HCT116 (cell line): ENCODE data around the gene OR6J1. TPM values are rescaled to one million over a fixed set of nuclear protein-coding genes. Genes with fewer than 3 reads are reported as not detected.

Source experiments
- ATAC-seq: fragments of 200-7000 bp; cut with Tn5 transposase; 2 replicates; pipeline ENCODE4 v1.9.1; 2020; ENCODE audit warnings: mild to moderate bottlenecking, moderate library complexity
- BruUV-seq: library from RNA; stranded (reverse); fragments of 400-500 nt; replicated peaks from 2 replicates; lab custom pipeline; 2021; lab: Mats Ljungman, UMichigan
- CTCF ChIA-PET: fragments of 300-600 bp; sonication (Branson Sonifier 250); formaldehyde crosslinking; loops from one replicate; lab custom pipeline; 2021; ENCODE audit warnings: antibody characterized with exemption; lab: Charles Lee
- POLR2A ChIA-PET: fragments of 300-600, 350-600 bp; sonication (Branson Sonifier 250); formaldehyde crosslinking; loops from one replicate; lab custom pipeline; 2021; ENCODE audit warnings: antibody characterized with exemption; lab: Charles Lee
- RAD21 ChIA-PET, 2 experiments: fragments of 300-600 bp; sonication (Branson Sonifier 250); formaldehyde crosslinking; loops; one replicate each; lab custom pipeline; 2023; ENCODE audit warnings: low total read pairs in 2 of 2; ENCODE audit not compliant: uncharacterized antibody in 2 of 2, unreplicated experiment in 2 of 2, low non-redundant PET in 1 of 2; lab: Charles Lee
- DNase-seq: peaks from one replicate; pipeline ENCODE4 v3.0.0-alpha.2; 2010; ENCODE audit warnings: low read depth, low spot score
- H2AFZ ChIP-seq: fragments of 200-600 bp; shearing (Covaris generic), sonication (generic); 2 replicates; pipeline ENCODE4 v1.6.1; 2017; ENCODE audit warnings: low read depth, mixed run types, mixed read lengths, antibody characterized with exemption, low read length; ENCODE audit not compliant: poor library complexity, severe bottlenecking
- H3K27ac ChIP-seq: 2 replicates; pipeline ENCODE4 v1.5.1; 2012; ENCODE audit warnings: low read depth, low read length
- H3K27me3 ChIP-seq: fragments of 200-600 bp; sonication (generic); 2 replicates; pipeline ENCODE4 v1.6.1; 2016; ENCODE audit warnings: mixed run types, low read length, mixed read lengths; ENCODE audit not compliant: insufficient read depth
- H3K36me3 ChIP-seq, 2 experiments: fragments of 200-500 bp in 1 of 2; fragments of 200-600 bp in 1 of 2; sonication (Bioruptor generic) in 1 of 2; sonication (generic) in 1 of 2; 2 replicates each; pipeline versions ENCODE4 v1.5.1 to v1.6.1; 2014 to 2016; ENCODE audit warnings: low read length in 2 of 2, inconsistent platforms in 1 of 2, mixed read lengths in 1 of 2, mixed run types in 1 of 2; ENCODE audit not compliant: insufficient read depth in 2 of 2, control insufficient read depth in 1 of 2
- H3K4me1 ChIP-seq, 2 experiments: fragments of 200-600 bp in 1 of 2; sonication (generic) in 1 of 2; 2 replicates each; pipeline versions ENCODE4 v1.5.1 to v1.6.1; 2012 to 2017; ENCODE audit warnings: low read length in 2 of 2, inconsistent platforms in 1 of 2, mild to moderate bottlenecking in 1 of 2, mixed read lengths in 1 of 2, mixed run types in 1 of 2, moderate library complexity in 1 of 2; ENCODE audit not compliant: insufficient read depth in 2 of 2, control insufficient read depth in 1 of 2
- H3K4me2 ChIP-seq: fragments of 200-600 bp; sonication (generic); 2 replicates; pipeline ENCODE4 v1.6.1; 2017; ENCODE audit warnings: mixed run types, low read length, mixed read lengths
- H3K4me3 ChIP-seq, 2 experiments: fragments of 200-600 bp in 1 of 2; sonication (generic) in 1 of 2; replicated peaks in 1 of 2; 2 replicates each; pipeline ENCODE4 v1.5.1; 2011 to 2016; ENCODE audit warnings: low read length in 2 of 2, control low read depth in 1 of 2, low read depth in 1 of 2, mild to moderate bottlenecking in 1 of 2, mixed read lengths in 1 of 2, mixed run types in 1 of 2
- H3K79me2 ChIP-seq: fragments of 200-600 bp; sonication (generic); 2 replicates; pipeline ENCODE4 v1.6.1; 2017; ENCODE audit warnings: mild to moderate bottlenecking, mixed run types, low read length, moderate library complexity, mixed read lengths; ENCODE audit not compliant: insufficient read depth
- H3K9ac ChIP-seq: fragments of 200-600 bp; sonication (generic); 2 replicates; pipeline ENCODE4 v1.6.1; 2016; ENCODE audit warnings: low read length, mixed read lengths
- H3K9me2 ChIP-seq: fragments of 200-600 bp; sonication (generic), shearing (Covaris generic); 2 replicates; pipeline ENCODE4 v1.6.1; 2017; ENCODE audit warnings: mixed run types, mild to moderate bottlenecking, moderate library complexity; ENCODE audit not compliant: insufficient read depth
- H3K9me3 ChIP-seq, 2 experiments: fragments of 200-500 bp in 1 of 2; fragments of 200-600 bp in 1 of 2; sonication (Bioruptor generic) in 1 of 2; sonication (generic) in 1 of 2; 2 replicates each; pipeline ENCODE4 v1.6.1; 2014 to 2017; ENCODE audit warnings: low read length in 2 of 2, mixed read lengths in 2 of 2, inconsistent platforms in 1 of 2, low read depth in 1 of 2, mild to moderate bottlenecking in 1 of 2, mixed run types in 1 of 2, moderate library complexity in 1 of 2; ENCODE audit not compliant: control insufficient read depth in 1 of 2, insufficient read depth in 1 of 2
- H4K20me1 ChIP-seq: fragments of 200-600 bp; sonication (generic), shearing (Covaris generic); 2 replicates; pipeline ENCODE4 v1.6.1; 2017; ENCODE audit warnings: mixed run types, mild to moderate bottlenecking, moderate library complexity; ENCODE audit not compliant: insufficient read depth
- ATF3 ChIP-seq: IDR thresholded peaks from 2 replicates; pipeline ENCODE4 v1.6.1; 2012
- ELF1 ChIP-seq: IDR thresholded peaks from 2 replicates; pipeline ENCODE4 v1.6.1; 2012; ENCODE audit warnings: low read depth, borderline replicate concordance
- EZH2 ChIP-seq: fragments of 200-600 bp; sonication (generic); IDR thresholded peaks from 2 replicates; pipeline ENCODE4 v1.6.1; 2017; ENCODE audit warnings: antibody characterized with exemption, mixed run types
- FOSL1 ChIP-seq: IDR thresholded peaks from 2 replicates; pipeline ENCODE4 v1.6.1; 2012; ENCODE audit warnings: low read depth
- POLR2A ChIP-seq: IDR thresholded peaks from 2 replicates; pipeline ENCODE4 v1.7.0; 2011; ENCODE audit warnings: borderline replicate concordance; ENCODE audit not compliant: insufficient read depth, insufficient read length; ENCODE audit errors: extremely low read depth
- RAD21 ChIP-seq: IDR thresholded peaks from 2 replicates; pipeline ENCODE4 v1.6.1; 2012; ENCODE audit warnings: low read depth, mild to moderate bottlenecking
- SP1 ChIP-seq: IDR thresholded peaks from 2 replicates; pipeline ENCODE4 v1.6.1; 2012; ENCODE audit warnings: low read depth
- SRF ChIP-seq: IDR thresholded peaks from 2 replicates; pipeline ENCODE4 v1.6.1; 2012; ENCODE audit warnings: low read depth
- TCF7L2 ChIP-seq: IDR thresholded peaks from 2 replicates; pipeline ENCODE4 v1.7.0; 2011; ENCODE audit warnings: borderline replicate concordance, inconsistent platforms; ENCODE audit not compliant: insufficient read depth, insufficient read length; ENCODE audit errors: extremely low read depth
- YY1 ChIP-seq: IDR thresholded peaks from 2 replicates; pipeline ENCODE4 v1.6.1; 2011; ENCODE audit warnings: low read length, low read depth, moderate library complexity, mild to moderate bottlenecking; ENCODE audit not compliant: insufficient replicate concordance; ENCODE audit errors: extremely low read depth
- ZFX ChIP-seq: fragments of 450-650 bp; IDR thresholded peaks from 2 replicates; pipeline ENCODE4 v1.6.1; 2017
- intact Hi-C: fragments of 100-400 bp; cut with micrococcal nuclease; formaldehyde crosslinking; loops from 2 replicates; pipeline ENCODE4 v1.10.0; 2022
- total RNA-seq: library from RNA; stranded (reverse); gene quantifications from one replicate; pipeline ENCODE4 v1.2.1, GENCODE V29; 2021; ENCODE audit not compliant: unreplicated experiment

Gene OR6J1
- total RNA-seq, 1 experiment from 2014 or later, result not detected

GRCh38 chr14:22656226-22656625 lies 12.1 kb upstream of the OR6J1 start:
- H3K9me2 ChIP-seq, result no peaks in the 10 kb centered on the region
- POLR2A ChIA-PET, result no interaction called here
- no peak overlapping the region for H3K4me2 ChIP-seq
- no peaks in the 10 kb centered on the region for H4K20me1 ChIP-seq
- intact Hi-C loops, result loop anchor here (5.0 kb wide), 2 partner anchors 161 to 246 kb away; partner anchors contain the start of gene SLC7A7
- TF ChIP-seq EZH2, result no peak
- TF ChIP-seq ATF3, result no peak
- TF ChIP-seq SRF, result no peak
- no peak for TF ChIP-seq SP1
- no peak for TF ChIP-seq ELF1
- TF ChIP-seq POLR2A, result no peak
- no peak for TF ChIP-seq TCF7L2
- no peak for TF ChIP-seq YY1
- no peak for TF ChIP-seq FOSL1
- no peak for TF ChIP-seq RAD21
- no peak for TF ChIP-seq ZFX
- TF ChIP-seq, all 23 proteins: peak for 0
- no peak overlapping the region for H3K4me3 ChIP-seq
- no TSS peak for BruUV-seq
- H2AFZ ChIP-seq, result no peak overlapping the region
- no peak overlapping the region for H3K9ac ChIP-seq
- no peaks in the 10 kb centered on the region for H3K36me3 ChIP-seq
- H3K4me1 ChIP-seq, result peaks cover 2 to 6% of the 10 kb centered on the region in 2 experiments; a peak in 3 of 4 replicates
- RAD21 ChIA-PET, result interaction anchor here in 1 of 2 experiments (0.6 kb wide), 1 partner anchor 216 kb away, joined by 3 read pairs; no protein-coding TSS in a partner anchor
- DNase-seq, result no peak
- CTCF ChIA-PET, result interaction anchor here (4.4 kb wide), 1 partner anchor 198 kb away, joined by 37 read pairs; no protein-coding TSS in a partner anchor
- no peak for ATAC-seq
- H3K9me3 ChIP-seq, result no peaks in the 10 kb centered on the region
- H3K27me3 ChIP-seq, result no peaks in the 10 kb centered on the region
- H3K27ac ChIP-seq, result no peak overlapping the region
- no peaks in the 10 kb centered on the region for H3K79me2 ChIP-seq
